ENCODE measurements around the gene ZNF117. TPM values are rescaled to one million over a fixed set of nuclear protein-coding genes. Genes with fewer than 3 reads are reported as not detected.
"Not testable (repeated sequence)": the region's sequence is repeated elsewhere in the genome, so short reads cannot be mapped to it uniquely, and the experiment has no call there.

The ZNF117 gene
- total RNA-seq, 1 donor from 2014 or later, result 22.0 TPM

GRCh38 chr7:65007036-65007435 lies 16.2 kb upstream of the ZNF117 start:
- intact Hi-C loops (cut with DNase I); H3K9me3 ChIP-seq; DNase-seq; H3K36me3 ChIP-seq; H3K27me3 ChIP-seq (ENCODE audit: low read depth): not testable (repeated sequence)
- peak overlapping the region; percentile 87 for H3K4me3 ChIP-seq
- ATAC-seq, result peak; percentile 44 to 47
- H3K4me1 ChIP-seq, result peaks cover 27% of the 10 kb centered on the region
- peak overlapping the region; percentile 90 for H3K27ac ChIP-seq

- peak within 1 kb of the TSS; percentile 90 for H3K27ac ChIP-seq
- intact Hi-C loops (cut with DNase I), result no loop called here
Observed at GRCh38 chr7:65006094-65006992, 15.5 kb upstream of the ZNF117 start, which contains the start of gene ERV3-1. Gene ERV3-1 (minus strand): TSS chr7:65006687. CDS start chr7:64993026, 13,661 bp downstream.

GRCh38 chr7:65004575-65004974 lies 13.7 kb upstream of the ZNF117 start:
- Histone ChIP-seq H3K4me3 (peak overlapping the region; percentile 87), H3K4me1 (peaks cover 27% of the 10 kb centered on the region), H3K27ac (no peak overlapping the region), H3K27me3 (ENCODE audit: low read depth) (no peaks in the 10 kb centered on the region), H3K36me3 (peaks cover 9% of the 10 kb centered on the region), H3K9me3 (no peaks in the 10 kb centered on the region)
- intact Hi-C loops (cut with DNase I), result no loop called here
- DNase-seq (no peak), ATAC-seq (no peak)
- no peak for TF ChIP-seq CTCF (IDR thresholded peaks at IDR 0.05)

More at GRCh38 chr7:65006094-65006992, 15.5 kb upstream of the ZNF117 start, which contains the start of gene ERV3-1:
- TF ChIP-seq CTCF (IDR thresholded peaks at IDR 0.05), result no peak
- peak; percentile 100 for ATAC-seq
- Histone ChIP-seq H3K9me3 (no peaks in the 10 kb centered on the region), H3K27me3 (ENCODE audit: low read depth) (no peaks in the 10 kb centered on the region), H3K36me3 (peaks cover 4% of the 10 kb centered on the region), H3K4me1 (peaks cover 27% of the 10 kb centered on the region), H3K4me3 (peak within 1 kb of the TSS; percentile 87)
- peak; percentile 97 for DNase-seq

- Histone ChIP-seq H3K36me3 (peaks cover 18% of the 10 kb centered on the region), H3K27me3 (ENCODE audit: low read depth) (no peaks in the 10 kb centered on the region), H3K27ac (no peak overlapping the region), H3K4me3 (no peak overlapping the region), H3K9me3 (peaks cover 9% of the 10 kb centered on the region), H3K4me1 (peaks cover 37% of the 10 kb centered on the region)
- intact Hi-C loops (cut with DNase I), result no loop called here
- DNase-seq, result no peak
- no peak for TF ChIP-seq CTCF (IDR thresholded peaks at IDR 0.05)
- no peak for ATAC-seq
Observed at GRCh38 chr7:65002972-65003585, 12.2 kb upstream of the ZNF117 start.

GRCh38 chr7:65001291-65001814 lies 10.5 kb upstream of the ZNF117 start:
- TF ChIP-seq CTCF (IDR thresholded peaks at IDR 0.05), result no peak
- DNase-seq, result no peak
- no peak for ATAC-seq
- H3K27me3 ChIP-seq (ENCODE audit: low read depth), result no peaks in the 10 kb centered on the region
- H3K4me1 ChIP-seq, result peaks cover 38% of the 10 kb centered on the region
- intact Hi-C loops (cut with DNase I), result no loop called here
- H3K9me3 ChIP-seq, result peaks cover 15% of the 10 kb centered on the region
- peaks cover 18% of the 10 kb centered on the region for H3K36me3 ChIP-seq
- H3K4me3 ChIP-seq, result no peak overlapping the region
- no peak overlapping the region for H3K27ac ChIP-seq

All from lower lobe of right lung (tissue), 2 donors.